Stimulated activated CD8-positive, alpha-beta memory T cell treated with anti-CD3 and anti-CD28 coated beads, Interleukin-7, amount 100 ng/mL, for 1 hour (primary cell): ENCODE results near the gene RNF141.

ENCODE experiments used
- DNase-seq, 2 donors: peaks; one replicate each; pipeline ENCODE4 v3.0.0-alpha.2; 2020; ENCODE audit warnings: low read depth in 2 of 2

Gene RNF141

GRCh38 chr11:10561043-10561818, 20.2 kb upstream of the RNF141 start:
- DNase-seq: no peak

GRCh38 chr11:10558288-10558687, 17.3 kb upstream of the RNF141 start:
- no peak for DNase-seq

- no peak for DNase-seq
Measured at GRCh38 chr11:10556590-10556989, 15.6 kb upstream of the RNF141 start.

- DNase-seq: no peak
Measured at GRCh38 chr11:10551845-10552352, 10.9 kb upstream of the RNF141 start.

- no peak for DNase-seq
Measured at GRCh38 chr11:10551290-10551592, 10.3 kb upstream of the RNF141 start.

GRCh38 chr11:10550503-10551289, 9.7 kb upstream of the RNF141 start:
- no peak for DNase-seq

- DNase-seq: no peak
Measured at GRCh38 chr11:10544491-10545465, 3.8 kb upstream of the RNF141 start.

GRCh38 chr11:10543782-10544181, 2.8 kb upstream of the RNF141 start:
- no peak for DNase-seq

GRCh38 chr11:10542776-10543175, 1.8 kb upstream of the RNF141 start:
- DNase-seq: no peak

- no peak for DNase-seq
Measured at GRCh38 chr11:10541561-10541930, 559 bp upstream of the RNF141 start.

- DNase-seq: no peak
Measured at GRCh38 chr11:10540546-10540914, 457 bp downstream of the RNF141 start.

- DNase-seq: no peak
Measured at GRCh38 chr11:10539339-10539738, 1.6 kb downstream of the RNF141 start.

GRCh38 chr11:10538924-10539323, 2.1 kb downstream of the RNF141 start:
- DNase-seq: no peak

GRCh38 chr11:10537600-10537999, 3.4 kb downstream of the RNF141 start:
- no peak for DNase-seq

GRCh38 chr11:10534316-10534715, 6.7 kb downstream of the RNF141 start:
- DNase-seq: no peak

GRCh38 chr11:10533323-10533722, 7.7 kb downstream of the RNF141 start:
- no peak for DNase-seq

GRCh38 chr11:10532526-10532925, 8.5 kb downstream of the RNF141 start:
- DNase-seq: no peak

GRCh38 chr11:10529279-10529678, 11.7 kb downstream of the RNF141 start:
- no peak for DNase-seq

GRCh38 chr11:10528121-10528520, 12.9 kb downstream of the RNF141 start:
- DNase-seq: no peak

GRCh38 chr11:10526974-10527918, 13.7 kb downstream of the RNF141 start:
- DNase-seq: no peak

- DNase-seq: no peak
Measured at GRCh38 chr11:10524471-10524870, 16.5 kb downstream of the RNF141 start.
